Upper lobe of right lung (tissue), 1 donor: ENCODE data around the gene CTSZ. TPM values are rescaled to one million over a fixed set of nuclear protein-coding genes. Genes with fewer than 3 reads are reported as not detected.

ENCODE experiments used
- ATAC-seq: fragments of 200-7000 bp; cut with Tn5 transposase; one replicate; pipeline ENCODE4 v1.9.1; 2020; ENCODE audit warnings: mild to moderate bottlenecking, moderate library complexity
- DNase-seq: peaks from one replicate; pipeline ENCODE4 v3.0.0-alpha.2; 2020
- H3K27ac ChIP-seq: fragments of 200-600 bp; one replicate; pipeline ENCODE4 v1.8.0; 2022
- H3K27me3 ChIP-seq: fragments of 200-600 bp; one replicate; pipeline ENCODE4 v1.8.0; 2022; ENCODE audit warnings: mild to moderate bottlenecking
- H3K36me3 ChIP-seq: fragments of 200-600 bp; one replicate; pipeline ENCODE4 v1.8.0; 2022
- H3K4me1 ChIP-seq: fragments of 200-600 bp; one replicate; pipeline ENCODE4 v1.8.0; 2022
- H3K4me3 ChIP-seq: fragments of 200-600 bp; one replicate; pipeline ENCODE4 v1.8.0; 2022; ENCODE audit warnings: mild to moderate bottlenecking
- H3K9me3 ChIP-seq: fragments of 200-600 bp; one replicate; pipeline ENCODE4 v1.8.0; 2022
- CTCF ChIP-seq: fragments of 200-600 bp; IDR thresholded peaks from one replicate; pipeline ENCODE4 v1.8.0; 2022; ENCODE audit warnings: antibody characterized with exemption
- intact Hi-C: fragments of 100-400 bp; cut with DNase I; formaldehyde crosslinking; loops from one replicate; pipeline ENCODE4 v1.11.0; 2022
- total RNA-seq: library from RNA; stranded (reverse); fragmentation: NEBNext Ultra II Directional; extraction: Animal tissue kit (Norgen Biotek cat#: 25700); gene quantifications from one replicate; pipeline ENCODE4 v1.2.1, GENCODE V29; 2021
- donor health status: DM: no; HTN: yes; CAD: no; lungs with severe emphysema.

The CTSZ gene
- total RNA-seq, 1 donor from 2014 or later, result 355 TPM

- DNase-seq (no peak), ATAC-seq (no peak)
- Histone ChIP-seq H3K36me3 (no peaks in the 10 kb centered on the region), H3K9me3 (no peaks in the 10 kb centered on the region), H3K27ac (peak overlapping the region; percentile 53), H3K4me1 (peaks cover 20% of the 10 kb centered on the region), H3K27me3 (no peaks in the 10 kb centered on the region), H3K4me3 (no peak overlapping the region)
- intact Hi-C loops, result no loop called here
- TF ChIP-seq CTCF, result no peak
Observed at GRCh38 chr20:59010995-59011873, 4.2 kb upstream of the CTSZ start.

- no peak for DNase-seq
- Histone ChIP-seq H3K4me1 (peaks cover 28% of the 10 kb centered on the region), H3K36me3 (no peaks in the 10 kb centered on the region), H3K4me3 (no peak overlapping the region), H3K27me3 (no peaks in the 10 kb centered on the region), H3K27ac (peak overlapping the region; percentile 53), H3K9me3 (no peaks in the 10 kb centered on the region)
- intact Hi-C loops, result no loop called here
- ATAC-seq, result peak; percentile 37
- TF ChIP-seq CTCF, result no peak
Observed at GRCh38 chr20:59010321-59010994, 3.4 kb upstream of the CTSZ start.

GRCh38 chr20:59008715-59009336 is 1.8 kb upstream of the CTSZ start:
- no peak for DNase-seq

GRCh38 chr20:59007665-59008511 is 834 bp upstream of the CTSZ start:
- DNase-seq, result peak; percentile 83
- intact Hi-C loops, result no loop called here
- Histone ChIP-seq H3K4me3 (peak overlapping the region; percentile 70), H3K27ac (peak overlapping the region; percentile 83), H3K4me1 (peaks cover 40% of the 10 kb centered on the region), H3K27me3 (no peaks in the 10 kb centered on the region), H3K36me3 (no peaks in the 10 kb centered on the region), H3K9me3 (no peaks in the 10 kb centered on the region)
- TF ChIP-seq CTCF, result no peak
- ATAC-seq, result peak; percentile 8

More at GRCh38 chr20:59008715-59009336, 1.8 kb upstream of the CTSZ start:
- Histone ChIP-seq H3K4me1 (peaks cover 40% of the 10 kb centered on the region), H3K9me3 (no peaks in the 10 kb centered on the region), H3K27me3 (no peaks in the 10 kb centered on the region), H3K4me3 (no peak overlapping the region), H3K36me3 (no peaks in the 10 kb centered on the region), H3K27ac (peak overlapping the region; percentile 83)
- no peak for ATAC-seq
- intact Hi-C loops, result no loop called here
- TF ChIP-seq CTCF, result no peak
